CD4-positive, alpha-beta T cell treated with Interleukin-12 subunit alpha and Interleukin-12 subunit beta, for 1 hour (primary cell): Measurements from ENCODE around the gene GDPD3.
"Not testable (repeated sequence)": the region's sequence is repeated elsewhere in the genome, so short reads cannot be mapped to it uniquely, and the experiment has no call there.

Experiments
- DNase-seq: peaks from one replicate; pipeline ENCODE4 v3.0.0-alpha.2; 2020

GDPD3 gene

DNA sequence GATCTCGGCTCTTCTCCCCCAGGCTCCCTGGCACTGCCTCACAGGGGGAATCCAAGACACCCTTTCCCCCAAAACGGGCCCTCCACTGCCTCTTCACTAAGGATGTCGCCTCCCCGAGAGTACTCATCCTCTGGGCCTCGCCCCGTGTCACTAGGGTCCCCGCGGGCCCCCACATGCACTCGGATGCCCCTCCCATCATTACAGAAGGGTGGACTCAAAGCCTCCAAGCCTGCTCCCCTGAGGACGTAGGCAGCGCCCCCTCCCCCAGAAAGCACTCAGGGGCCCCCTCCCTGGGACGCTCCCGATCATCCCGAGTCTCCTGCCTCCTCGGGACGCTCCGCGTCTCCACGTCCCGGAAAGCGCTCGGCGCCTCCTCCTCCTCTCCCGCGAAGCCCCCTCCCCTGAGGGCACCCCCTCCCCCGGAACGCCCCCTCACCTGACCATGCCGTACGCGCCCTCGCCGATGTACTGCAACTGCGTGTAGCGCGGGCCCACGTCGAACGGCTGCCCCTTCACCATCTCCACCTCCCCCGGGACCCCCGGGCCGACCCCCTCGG is 9.3 kb upstream of the GDPD3 start:
- peak; percentile 14 for DNase-seq

DNA sequence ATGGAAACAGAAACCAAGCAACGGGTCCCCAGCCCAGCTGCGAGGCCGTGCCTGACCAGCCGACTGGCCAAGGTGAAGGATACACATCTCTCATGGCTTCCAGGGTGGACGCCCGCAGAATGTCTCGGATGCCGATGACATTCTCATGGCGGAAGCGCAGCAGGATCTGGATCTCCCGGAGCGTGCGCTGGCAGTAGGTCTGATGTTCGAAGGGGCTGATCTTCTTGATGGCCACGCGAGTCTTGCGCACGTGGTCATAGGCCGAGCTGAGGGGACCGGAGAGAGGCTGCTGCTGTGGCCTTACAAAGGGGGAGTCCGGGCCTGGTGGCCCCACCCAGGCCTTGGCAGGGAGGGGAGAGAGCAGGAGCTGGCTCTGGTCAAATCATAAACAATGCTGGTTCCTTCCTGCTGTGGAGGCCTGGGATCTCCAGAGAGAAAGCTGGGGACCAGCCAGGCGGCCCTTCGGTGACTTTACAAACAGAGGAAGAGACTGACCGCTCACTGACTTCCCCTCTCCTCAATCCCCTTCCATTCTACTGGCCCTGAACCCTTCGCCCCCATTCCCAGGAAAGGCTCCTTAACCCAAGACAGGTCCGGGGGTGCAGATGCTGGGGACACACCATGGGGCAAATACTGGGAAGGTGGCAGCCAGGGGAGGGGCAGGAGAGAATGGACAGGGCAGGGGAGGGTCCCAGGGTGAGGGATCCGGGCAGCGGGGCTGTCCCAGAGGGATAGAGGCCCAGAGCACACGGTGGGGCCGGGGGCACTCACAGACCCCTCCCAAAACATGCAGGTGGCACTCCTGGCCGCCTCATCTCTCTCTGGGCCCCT is 8.6 kb upstream of the GDPD3 start:
- DNase-seq = no peak

DNA sequence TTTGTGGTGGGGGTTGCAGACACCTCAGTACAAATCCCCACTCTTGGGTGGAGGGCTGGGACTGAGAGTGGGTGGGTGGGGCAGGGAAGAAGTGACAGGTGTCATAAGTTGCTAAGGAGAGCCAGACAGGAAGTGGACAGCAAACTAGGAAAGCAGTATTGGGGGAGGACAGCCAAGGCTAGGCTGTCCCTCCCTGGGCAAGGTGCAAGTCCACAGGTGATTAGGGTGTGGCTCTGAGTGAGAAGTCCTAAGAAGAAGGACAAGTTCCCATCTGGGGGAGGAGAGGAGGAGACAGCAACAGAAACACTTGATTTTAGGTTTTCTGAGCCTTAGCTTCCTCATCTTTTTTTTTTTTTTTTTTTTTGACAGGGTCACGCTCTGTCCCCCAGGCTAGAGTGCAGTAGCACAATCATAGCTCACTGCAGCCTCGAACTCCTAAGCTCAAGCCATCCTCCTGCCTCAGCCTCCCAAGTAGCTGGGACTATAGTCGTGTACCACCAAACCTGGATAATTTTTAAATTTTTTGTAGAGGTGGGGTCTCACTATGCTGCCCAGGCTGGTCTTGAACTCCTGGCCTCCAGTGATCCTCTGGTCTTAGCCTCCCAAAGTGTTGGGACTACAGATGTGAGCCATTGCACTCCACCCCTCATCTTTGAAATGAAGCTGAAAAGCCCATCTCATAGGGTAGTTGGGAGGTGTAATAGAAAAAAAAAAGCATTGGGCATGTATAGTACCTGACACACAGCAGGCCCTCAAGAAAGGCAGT is 7.2 kb upstream of the GDPD3 start:
- DNase-seq = no peak

DNA sequence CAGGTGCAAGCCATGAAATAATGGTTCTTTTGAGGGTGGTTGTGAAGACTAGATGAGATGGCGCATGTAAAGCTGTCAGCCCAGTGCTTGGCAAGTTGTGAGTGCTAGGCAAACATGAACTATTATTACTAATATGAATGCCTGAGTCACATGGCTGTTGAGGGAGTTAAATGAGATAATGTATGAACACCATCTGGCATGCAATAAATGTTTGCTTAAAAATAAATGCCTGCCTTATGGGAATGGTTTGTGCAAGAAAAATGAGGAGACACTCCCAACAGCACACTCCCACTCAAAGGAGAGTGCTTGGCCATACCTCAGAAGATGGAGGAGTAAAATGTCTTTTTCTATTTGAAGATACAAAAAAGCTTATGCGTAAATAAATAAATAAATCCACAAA is 6.1 kb upstream of the GDPD3 start:
- DNase-seq = no peak

DNA sequence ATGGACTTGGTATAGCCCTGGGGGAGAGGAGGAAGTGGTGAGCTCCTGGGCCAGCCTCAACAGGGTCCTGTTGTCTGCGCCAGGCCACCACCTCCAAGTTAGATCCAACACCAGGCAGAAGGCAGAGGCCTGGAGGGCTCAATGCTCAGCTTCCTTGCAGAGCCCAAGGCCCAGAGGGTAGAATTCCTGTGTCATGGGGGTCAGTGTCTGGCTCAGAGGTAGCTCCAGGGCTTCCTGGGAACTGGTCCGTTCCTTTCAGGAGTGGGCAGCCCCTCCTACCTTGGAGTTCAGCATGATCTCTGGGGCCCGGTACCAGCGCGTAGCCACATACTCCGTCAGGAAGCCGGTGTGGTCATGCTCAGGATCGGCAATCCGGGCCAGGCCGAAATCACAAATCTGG is 4.4 kb upstream of the GDPD3 start:
- DNase-seq = no peak

DNA sequence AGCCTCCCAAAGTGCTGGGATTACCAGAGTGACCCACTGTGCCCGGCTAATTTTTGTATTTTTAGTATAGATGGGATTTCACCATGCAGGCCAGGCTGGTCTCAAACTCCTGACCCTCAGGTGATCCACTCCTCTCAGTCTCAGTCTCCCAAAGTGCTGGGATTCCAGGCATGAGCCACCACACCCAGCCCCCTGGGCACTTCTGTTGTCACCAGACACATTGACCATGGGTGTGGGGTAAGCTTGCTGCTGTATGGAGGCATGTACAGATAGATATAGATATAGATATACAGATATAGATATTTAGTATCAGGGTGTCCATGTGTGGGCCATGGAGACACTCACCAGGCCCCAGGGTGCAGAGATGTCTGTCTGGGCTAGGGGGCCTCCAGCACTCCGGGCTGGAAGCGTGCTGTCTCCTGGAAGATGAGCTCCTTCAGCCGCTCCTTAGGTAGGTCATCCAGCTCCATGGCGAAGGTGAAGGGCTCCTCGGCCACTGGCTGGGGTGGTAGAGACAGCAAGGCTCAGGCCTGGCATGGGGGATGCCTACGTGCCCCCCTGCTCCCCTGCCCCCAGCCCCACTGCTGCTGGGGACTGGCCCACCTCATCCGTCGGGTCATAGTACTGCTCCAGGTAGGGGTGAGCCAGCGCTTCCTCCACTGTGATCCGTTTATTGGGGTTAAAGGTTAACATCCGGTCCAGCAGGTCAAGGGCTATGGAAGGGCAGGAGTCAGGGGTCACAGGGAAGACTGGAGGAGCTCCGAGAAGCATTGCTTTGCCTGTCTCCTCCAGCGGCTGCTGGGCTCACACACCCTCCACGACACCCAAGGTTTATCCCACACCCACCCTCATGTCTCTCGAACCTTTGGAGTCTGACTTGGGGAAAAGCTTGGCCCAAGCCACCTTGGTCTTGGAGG is 3.2 kb upstream of the GDPD3 start:
- no peak for DNase-seq

DNA sequence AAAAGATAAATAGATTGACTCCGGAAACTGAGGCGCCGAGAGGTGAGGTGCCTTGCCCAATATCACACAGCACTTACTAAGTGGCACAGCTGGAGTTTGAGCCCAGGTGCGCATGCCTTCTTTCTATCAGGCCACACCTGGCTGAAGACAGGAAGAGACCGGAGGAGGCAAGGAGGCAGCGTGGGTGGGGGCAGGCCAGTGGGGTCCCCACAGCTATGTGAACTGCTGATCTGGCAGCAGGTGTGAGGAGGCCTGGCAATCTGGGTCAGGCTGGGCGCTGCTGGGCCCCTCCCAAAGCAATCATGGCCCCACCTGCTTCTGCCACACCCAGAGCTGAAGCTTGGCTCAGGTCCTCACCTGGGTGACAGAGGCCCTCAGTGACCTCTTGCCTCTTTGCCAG is 1.9 kb upstream of the GDPD3 start:
- DNase-seq = peak; percentile 42

DNA sequence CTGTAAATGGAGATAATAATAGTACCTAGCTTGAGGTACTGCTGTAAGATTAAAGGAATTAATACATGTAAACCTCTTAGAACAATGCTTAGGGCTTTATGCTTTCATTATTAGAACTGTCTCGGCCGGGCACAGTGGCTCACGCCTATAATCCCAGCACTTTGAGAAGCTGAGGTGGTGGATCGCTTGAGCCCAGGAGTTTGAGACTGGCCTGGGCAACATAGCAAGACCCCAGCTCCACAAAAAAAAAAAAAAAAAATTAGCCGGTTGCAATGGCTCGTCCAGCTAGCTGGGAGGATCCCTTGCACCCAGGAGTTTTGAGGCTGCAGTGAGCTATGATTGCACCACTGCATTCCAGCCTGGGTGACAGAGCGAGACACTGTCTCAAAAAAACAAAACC is 1.5 kb upstream of the GDPD3 start:
- DNase-seq = not testable (repeated sequence)

DNA sequence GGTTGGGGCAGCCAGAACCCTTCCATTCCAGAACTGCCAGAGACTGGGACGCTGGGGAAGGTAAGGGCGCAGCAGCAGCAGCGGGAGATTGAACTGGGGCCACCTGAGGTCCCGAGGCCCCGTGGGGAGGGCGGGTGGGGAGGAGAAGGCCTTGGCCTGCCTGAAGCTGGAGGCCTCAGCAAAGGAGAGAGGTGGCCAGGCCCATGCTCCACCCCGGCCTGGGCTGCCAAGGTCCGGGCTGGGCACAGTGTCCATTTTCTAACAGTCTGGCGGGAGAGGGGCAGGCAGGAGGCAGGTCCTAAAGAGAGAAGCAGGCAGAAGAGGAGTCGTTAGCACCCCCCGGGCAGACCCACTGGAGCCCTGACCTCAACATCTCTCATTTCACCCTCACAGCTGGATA is 1.1 kb upstream of the GDPD3 start:
- no peak for DNase-seq

DNA sequence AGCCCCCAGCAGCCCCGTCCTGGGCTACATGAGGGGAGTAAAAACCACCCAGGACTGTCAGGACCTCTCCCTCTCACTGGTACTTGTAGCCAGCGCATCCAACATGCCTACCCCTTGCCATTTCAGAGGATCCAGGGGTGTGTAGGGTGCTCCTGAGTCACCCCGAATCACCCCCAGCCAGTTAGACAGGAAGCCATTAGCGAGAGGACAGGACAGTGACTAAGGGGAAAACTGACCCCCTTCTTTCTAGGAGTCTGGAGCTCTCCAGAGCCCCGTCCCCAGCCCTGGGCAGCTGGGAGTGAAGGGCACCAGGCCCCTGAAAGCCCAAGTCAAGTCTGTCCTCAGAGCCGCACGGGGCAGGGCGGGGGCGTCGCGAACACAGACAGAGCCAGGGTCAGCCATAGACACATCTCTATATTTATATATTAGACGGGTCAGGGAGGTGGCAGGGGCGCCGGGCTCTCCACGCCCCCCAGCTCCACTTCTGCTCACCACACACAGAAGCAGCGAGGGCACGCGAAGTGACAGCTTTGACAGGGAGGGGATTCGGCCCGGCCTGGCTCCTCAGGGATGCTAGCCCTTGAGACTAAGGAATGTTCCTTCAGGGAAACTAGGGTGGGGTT is 485 bp upstream of the GDPD3 start:
- DNase-seq = no peak

DNA sequence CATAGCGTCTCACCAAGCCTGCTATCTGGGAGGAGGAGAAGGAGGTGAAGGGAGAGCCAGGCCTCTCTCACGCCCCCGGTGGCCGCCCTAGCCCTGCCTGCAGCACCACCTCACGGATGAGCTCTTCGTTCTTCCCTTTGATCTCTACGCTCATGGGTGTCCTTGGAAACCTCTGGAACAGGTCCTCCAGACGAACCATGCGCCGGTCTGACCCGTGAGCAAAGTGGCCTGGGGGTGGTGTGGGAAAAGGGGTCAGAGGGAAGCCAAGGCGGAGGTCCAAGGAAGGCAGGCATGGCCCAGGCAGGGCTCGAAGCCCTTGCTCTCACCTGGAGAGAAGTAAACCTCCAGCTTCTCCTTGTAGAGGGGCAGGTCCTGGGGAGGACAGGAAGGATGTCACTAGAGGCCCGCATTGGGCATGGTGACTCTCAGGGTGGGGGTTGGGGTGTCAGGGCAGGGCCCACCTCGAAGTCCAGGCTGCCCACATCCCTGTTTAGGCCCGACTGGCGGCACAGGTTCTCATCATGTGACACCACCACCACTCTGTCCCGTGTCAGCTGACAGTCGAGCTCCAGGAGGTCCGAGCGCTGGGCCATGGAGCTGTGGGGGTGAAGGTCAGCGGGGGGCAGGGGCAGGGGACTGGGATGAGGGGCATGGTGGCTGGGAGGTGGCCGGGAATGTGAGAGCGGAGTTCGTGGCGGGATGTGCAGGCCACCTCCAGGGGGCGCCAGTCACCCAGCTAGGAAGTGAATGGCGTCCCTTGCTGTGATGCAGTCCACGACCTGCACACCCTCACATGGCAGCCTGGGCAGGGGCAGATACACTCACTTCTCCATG is 923 bp downstream of the GDPD3 start:
- peak; percentile 62 for DNase-seq

DNA sequence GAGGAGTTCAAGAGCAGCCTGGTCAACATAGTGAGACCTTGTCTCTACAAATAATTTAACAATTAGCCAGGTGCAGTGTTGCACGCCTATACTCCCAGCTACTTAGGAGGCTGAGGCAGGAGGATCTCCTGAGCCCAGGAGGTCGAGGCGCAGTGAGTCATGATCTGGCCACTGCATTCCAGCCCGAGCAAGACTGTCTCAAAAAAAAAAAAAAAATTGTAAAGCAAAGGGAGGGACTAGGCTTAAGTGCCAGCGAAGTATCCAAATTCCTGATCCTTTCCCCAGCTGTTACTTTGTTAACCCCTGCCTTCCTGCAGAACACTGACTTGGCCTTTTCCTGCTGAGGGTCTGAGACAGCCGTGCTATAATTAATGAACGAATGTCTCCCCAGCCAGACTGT is 2.7 kb downstream of the GDPD3 start:
- no peak for DNase-seq

DNA sequence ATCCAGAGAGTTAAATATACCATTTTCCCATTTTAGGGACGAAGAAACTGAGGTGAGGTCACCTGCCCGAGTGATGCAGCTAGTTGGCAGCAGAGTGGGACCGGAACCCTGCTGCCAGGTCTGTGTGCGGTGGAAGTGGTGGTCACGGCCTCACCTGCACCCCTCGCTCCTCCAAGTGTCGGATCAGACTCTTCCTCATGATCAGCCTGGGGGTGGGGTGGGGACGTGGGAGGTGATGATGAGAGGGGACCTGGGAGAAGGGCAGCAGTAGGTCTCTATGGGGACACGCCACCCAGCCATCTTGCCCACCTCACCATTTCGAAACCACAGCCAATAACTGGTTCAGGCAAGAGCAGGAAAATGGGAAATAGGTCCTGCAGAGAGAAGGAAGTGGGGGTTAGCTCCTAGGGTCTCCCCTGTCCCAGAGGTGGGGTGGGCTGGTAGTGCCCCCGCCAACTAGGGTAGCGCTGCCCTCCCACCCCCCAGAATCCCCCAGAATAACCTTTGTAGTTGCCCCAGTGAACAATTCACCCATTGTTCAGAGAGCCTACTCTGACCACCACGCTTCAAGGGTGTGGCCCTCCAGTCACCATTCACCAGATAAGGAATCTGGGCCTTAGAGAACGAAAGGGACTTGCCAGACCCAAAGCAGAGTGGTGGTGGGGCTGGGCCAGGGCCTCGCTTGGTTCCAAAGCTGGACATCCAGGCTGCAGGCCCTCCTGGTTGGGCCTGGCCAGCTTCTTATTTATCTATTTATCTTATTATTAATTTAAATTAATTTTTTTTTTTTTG is 5.1 kb downstream of the GDPD3 start:
- DNase-seq = no peak

DNA sequence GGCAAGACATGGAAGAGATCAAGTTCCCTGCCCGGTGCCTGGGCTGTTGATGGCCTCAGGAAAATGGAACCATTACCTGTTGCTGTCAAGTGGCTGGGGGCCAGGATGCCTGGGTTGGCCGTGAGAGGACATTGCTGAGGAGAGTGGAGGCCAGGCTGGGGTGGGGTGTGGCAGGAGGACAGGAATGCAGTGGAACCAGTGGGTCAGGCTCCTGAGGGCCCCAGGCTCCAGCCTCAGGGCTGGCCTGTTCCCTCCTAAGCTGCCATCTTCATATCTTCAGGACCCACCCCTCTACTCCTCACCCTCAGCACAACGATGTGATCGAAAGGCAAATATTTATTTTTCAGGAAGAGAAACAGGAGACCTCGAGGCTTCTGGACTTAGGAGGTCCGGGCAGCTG is 8.8 kb downstream of the GDPD3 start:
- no peak for DNase-seq

DNA sequence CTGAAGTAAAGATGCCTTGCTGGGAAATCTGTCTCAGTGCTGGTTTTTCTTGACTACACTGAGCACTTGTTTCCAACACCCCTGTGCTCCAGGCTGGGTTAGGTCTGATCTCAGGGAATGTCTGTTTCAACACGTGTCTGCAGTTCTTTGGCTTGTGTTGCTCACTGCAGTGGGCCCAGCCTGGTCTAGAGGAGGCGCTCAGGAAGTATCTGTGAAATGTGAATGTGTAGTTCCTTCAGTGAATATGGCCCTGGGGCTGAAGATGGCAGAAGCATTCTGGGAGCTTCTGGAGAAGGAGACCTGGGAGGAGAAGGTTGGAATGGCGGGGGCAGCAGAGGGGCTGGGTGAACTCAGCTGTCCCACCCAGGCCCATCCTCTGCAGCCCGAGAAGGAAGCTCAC is 9.2 kb downstream of the GDPD3 start:
- no peak for DNase-seq

DNA sequence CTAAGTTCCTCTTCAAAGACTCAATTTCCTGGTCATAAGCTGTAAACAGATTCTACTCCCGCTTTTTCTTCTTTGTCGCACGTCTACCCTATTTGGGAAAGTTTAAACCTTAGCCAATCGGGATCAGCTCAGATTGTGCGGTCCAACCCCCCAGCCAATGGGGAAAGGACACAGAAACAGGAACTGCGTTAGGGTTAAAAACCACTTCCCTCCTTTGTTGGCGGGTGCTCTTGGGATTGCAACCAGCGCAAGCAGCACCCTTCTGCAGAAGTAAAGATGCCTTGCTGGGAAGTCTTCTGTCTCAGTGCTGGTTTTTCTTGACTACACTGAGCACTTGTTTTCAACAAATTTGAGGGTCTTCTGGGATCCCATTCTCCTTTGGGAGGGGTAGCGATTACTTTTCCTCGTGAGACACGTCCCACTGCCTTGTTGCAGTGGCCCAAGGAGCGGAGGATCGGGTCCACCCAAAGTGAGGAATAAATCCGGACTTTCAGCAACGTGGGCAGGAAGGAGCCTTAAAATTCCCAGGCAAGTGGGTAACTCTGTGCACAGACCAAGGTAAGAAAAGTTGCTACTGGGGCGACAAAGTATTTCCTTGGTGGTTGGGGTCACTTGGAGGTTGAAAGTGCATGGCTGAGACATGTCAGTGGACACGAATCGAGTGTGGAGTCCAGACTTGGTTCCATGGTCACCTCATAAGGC is 16.3 kb downstream of the GDPD3 start:
- DNase-seq = peak; percentile 28

DNA sequence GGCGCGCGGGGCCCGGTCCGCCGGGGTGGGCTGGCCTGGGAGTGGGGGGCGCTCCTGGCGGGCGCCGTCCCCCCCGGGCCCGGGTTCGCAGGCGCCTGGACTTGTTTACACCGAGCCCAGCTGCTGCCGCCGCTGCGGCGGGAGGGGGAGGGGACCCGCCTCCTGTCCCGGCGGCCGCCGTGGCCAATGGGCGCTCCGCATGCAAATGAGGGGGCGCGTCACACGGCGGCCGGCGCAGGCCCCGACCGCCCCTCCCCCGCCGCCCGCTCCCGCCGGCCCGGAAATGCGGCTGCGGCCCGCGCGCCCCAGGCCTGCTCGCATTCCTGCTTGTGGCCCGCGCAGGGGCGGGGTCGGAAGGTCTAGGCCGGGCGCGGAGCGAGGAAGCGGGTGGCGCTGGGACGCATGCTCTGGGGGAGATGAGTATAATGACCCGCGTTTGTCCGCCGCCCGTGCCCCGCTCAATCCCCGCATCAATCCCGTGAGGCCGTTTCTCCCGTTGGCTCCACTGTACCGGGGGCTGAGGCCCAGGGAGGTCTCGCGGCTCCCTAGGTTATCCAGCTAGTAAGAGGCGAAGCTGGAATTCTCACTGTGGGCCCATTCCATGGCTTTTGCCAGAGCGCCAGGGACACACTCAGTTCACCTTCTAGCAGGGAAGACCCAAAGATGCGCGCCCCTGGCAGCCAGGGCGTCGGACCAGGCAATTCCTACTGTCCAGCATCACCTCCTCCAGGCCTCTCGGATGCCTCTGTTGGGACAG is 17.1 kb downstream of the GDPD3 start, which contains the start of gene YPEL3:
TSS of gene YPEL3 (minus strand) at position 109 of the 757 bp plus-strand sequence. CDS start 731 bp downstream, outside the sequence.
- DNase-seq = peak; percentile 92

DNA sequence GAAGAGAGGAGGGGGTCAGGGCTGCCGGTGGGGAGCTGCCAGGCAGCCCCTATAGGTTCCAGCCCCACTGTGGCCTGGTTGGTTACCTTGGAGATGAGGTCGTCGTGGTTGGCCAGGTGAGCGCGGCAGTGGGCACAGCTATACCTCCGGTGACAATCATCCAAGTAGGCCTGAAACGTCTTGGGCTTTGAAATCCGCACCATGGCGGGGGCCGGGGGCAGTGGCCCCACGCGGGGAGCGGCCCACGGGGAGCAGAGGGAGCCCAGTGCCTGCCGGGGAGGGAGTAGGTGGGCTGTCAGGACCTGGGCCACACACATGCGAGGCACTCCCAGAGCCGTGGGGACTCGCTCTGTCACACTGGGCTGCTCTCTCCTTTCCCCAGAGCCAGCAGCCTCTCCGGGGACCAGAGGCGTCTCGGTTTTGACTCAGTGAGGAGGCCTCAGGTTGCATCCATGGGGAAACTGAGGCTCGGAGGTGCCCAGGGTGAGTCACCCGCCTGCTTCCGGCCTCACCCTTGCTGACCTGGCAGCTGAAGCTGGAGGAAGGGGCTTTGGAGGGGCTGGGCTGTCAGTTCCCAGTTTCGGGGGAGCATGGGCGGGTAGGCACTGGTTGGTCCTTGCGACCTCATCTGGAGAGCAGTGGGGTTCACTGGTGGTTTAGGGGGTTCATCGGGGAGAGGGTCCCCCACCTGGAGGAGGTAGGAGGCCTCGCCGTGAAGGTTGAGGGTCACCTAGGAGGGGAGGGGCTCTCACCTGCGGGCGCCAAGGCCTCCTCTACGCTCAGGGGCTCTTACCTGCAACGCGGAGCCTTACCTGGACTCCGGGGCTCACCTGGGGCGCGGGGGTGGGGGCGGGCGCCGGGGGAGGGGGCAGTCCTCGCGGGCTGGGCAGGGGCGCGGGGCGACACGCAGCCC is 17.9 kb downstream of the GDPD3 start:
- DNase-seq = peak; percentile 17
